Smooth muscle cell (in vitro differentiated cells): ENCODE measurements around the gene CCR7. TPM values are rescaled to one million over a fixed set of nuclear protein-coding genes. Genes with fewer than 3 reads are reported as not detected.
A peak's percentile ranks its signal among the peaks of the same experiment; 100 is the strongest.

Experiments used
- DNase-seq: peaks from one replicate; lab custom pipeline; 2025; ENCODE audit not compliant: unreplicated experiment; lab: John Stamatoyannopoulos, UW
- H2AFZ ChIP-seq: fragments of 200-600 bp; sonication (generic); 2 replicates; pipeline ENCODE4 v1.6.0; 2016; ENCODE audit warnings: antibody characterized with exemption, low read depth, mild to moderate bottlenecking
- H3F3A ChIP-seq: fragments of 200-600 bp; sonication (generic); 2 replicates; pipeline ENCODE4 v1.6.0; 2017; ENCODE audit warnings: antibody characterized with exemption, low read depth
- H3K27ac ChIP-seq: fragments of 200-600 bp; sonication (generic); 2 replicates; pipeline ENCODE4 v1.5.1; 2016; ENCODE audit warnings: low read depth, mild to moderate bottlenecking
- H3K27me3 ChIP-seq: fragments of 200-600 bp; sonication (generic); 2 replicates; pipeline ENCODE4 v1.6.1; 2016; ENCODE audit warnings: low read depth, mild to moderate bottlenecking
- H3K36me3 ChIP-seq: fragments of 200-600 bp; sonication (generic); 2 replicates; pipeline ENCODE4 v1.5.1; 2016; ENCODE audit warnings: low read depth
- H3K4me1 ChIP-seq: fragments of 200-600 bp; sonication (generic); 2 replicates; pipeline ENCODE4 v1.5.1; 2016; ENCODE audit warnings: low read depth
- H3K4me2 ChIP-seq: fragments of 200-600 bp; sonication (generic); 2 replicates; pipeline ENCODE4 v1.6.0; 2016; ENCODE audit warnings: mild to moderate bottlenecking
- H3K4me3 ChIP-seq: fragments of 200-600 bp; sonication (generic); 2 replicates; pipeline ENCODE4 v1.5.1; 2016; ENCODE audit warnings: mild to moderate bottlenecking
- H3K79me2 ChIP-seq: fragments of 200-600 bp; sonication (generic); 2 replicates; pipeline ENCODE4 v1.6.0; 2016; ENCODE audit warnings: low read depth, mild to moderate bottlenecking
- H3K9ac ChIP-seq: fragments of 200-600 bp; sonication (generic); 2 replicates; pipeline ENCODE4 v1.6.0; 2016; ENCODE audit warnings: low read depth
- H3K9me3 ChIP-seq: fragments of 200-600 bp; sonication (generic); replicated peaks from 2 replicates; pipeline ENCODE4 v1.5.1; 2016; ENCODE audit warnings: low read depth
- H4K20me1 ChIP-seq: fragments of 200-600 bp; sonication (generic); 2 replicates; pipeline ENCODE4 v1.6.0; 2016; ENCODE audit warnings: low read depth
- WGBS: methylation state at CpG from one replicate; pipeline ENCODE4 v1.1.7; 2016; ENCODE audit warnings: low lambda C conversion rate; 5-methylcytosine and 5-hydroxymethylcytosine counted together
- polyA plus RNA-seq: library from polyadenylated mRNA; unstranded; fragments of >200 nt; fragmentation: Nextera tagmentation; extraction: Ambion mirVana; gene quantifications from 2 replicates; pipeline ENCODE4 v1.2.1, GENCODE V29; 2016
- total RNA-seq: library from RNA; depleted of rRNA; stranded (reverse); fragments of >200 nt; gene quantifications from 2 replicates; pipeline ENCODE4 v1.2.3, GENCODE V29; 2014
- TF ChIP-seq, protein P1 (sequence below): fragments of 200-600 bp; sonication (generic); IDR thresholded peaks from 2 replicates; pipeline ENCODE4 v1.5.1; 2017; ENCODE audit warnings: borderline replicate concordance, mild to moderate bottlenecking, antibody characterized with exemption; ENCODE audit not compliant: insufficient read depth, poor library complexity, severe bottlenecking

CCR7 gene
- total and polyA plus RNA-seq, 2 experiments from 2014 or later: not detected

DNA sequence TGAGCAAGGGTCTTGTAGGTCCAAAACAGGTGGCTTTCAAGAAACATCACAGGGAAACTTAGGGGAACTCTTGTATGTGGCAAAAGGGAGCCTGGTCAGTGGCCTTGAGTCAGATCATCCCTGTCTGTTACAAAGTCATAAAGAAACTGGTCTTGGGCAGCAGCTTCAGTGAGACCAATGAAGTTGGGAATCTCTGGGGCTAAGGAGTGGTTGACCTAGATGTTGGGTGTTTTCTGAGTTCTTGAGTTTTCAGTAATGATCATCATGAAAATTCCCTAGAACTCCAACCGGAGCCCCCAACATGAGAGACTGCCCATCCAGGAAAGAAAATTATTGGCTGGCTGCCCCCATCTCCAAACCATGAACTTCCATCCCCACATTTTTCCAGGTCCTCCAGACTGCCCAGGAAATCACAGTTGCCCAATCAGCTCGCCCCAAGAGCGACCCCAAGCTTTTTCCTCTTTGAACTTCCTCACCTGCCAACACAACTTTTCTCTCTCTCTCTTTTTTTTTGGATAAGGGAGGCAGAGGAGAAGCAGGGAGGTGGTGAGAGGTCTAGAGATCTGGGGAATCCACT lies 3.9 kb downstream of the CCR7 start:
- Histone ChIP-seq H3K27ac (no peak overlapping the region), H3K79me2 (no peaks in the 10 kb centered on the region), H3K27me3 (no peaks in the 10 kb centered on the region), H3K9me3 (no peaks in the 10 kb centered on the region), H3K9ac (no peak overlapping the region), H3K36me3 (no peaks in the 10 kb centered on the region), H3F3A (no peaks in the 10 kb centered on the region), H3K4me1 (no peaks in the 10 kb centered on the region), H3K4me3 (no peak overlapping the region), H4K20me1 (no peaks in the 10 kb centered on the region), H2AFZ (no peak overlapping the region), H3K4me2 (no peak overlapping the region)
- no peak for DNase-seq
- 96% methylated on average over 3 of the region's 3 CpGs for WGBS
- TF ChIP-seq, protein P1, sequence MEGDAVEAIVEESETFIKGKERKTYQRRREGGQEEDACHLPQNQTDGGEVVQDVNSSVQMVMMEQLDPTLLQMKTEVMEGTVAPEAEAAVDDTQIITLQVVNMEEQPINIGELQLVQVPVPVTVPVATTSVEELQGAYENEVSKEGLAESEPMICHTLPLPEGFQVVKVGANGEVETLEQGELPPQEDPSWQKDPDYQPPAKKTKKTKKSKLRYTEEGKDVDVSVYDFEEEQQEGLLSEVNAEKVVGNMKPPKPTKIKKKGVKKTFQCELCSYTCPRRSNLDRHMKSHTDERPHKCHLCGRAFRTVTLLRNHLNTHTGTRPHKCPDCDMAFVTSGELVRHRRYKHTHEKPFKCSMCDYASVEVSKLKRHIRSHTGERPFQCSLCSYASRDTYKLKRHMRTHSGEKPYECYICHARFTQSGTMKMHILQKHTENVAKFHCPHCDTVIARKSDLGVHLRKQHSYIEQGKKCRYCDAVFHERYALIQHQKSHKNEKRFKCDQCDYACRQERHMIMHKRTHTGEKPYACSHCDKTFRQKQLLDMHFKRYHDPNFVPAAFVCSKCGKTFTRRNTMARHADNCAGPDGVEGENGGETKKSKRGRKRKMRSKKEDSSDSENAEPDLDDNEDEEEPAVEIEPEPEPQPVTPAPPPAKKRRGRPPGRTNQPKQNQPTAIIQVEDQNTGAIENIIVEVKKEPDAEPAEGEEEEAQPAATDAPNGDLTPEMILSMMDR: no peak

DNA sequence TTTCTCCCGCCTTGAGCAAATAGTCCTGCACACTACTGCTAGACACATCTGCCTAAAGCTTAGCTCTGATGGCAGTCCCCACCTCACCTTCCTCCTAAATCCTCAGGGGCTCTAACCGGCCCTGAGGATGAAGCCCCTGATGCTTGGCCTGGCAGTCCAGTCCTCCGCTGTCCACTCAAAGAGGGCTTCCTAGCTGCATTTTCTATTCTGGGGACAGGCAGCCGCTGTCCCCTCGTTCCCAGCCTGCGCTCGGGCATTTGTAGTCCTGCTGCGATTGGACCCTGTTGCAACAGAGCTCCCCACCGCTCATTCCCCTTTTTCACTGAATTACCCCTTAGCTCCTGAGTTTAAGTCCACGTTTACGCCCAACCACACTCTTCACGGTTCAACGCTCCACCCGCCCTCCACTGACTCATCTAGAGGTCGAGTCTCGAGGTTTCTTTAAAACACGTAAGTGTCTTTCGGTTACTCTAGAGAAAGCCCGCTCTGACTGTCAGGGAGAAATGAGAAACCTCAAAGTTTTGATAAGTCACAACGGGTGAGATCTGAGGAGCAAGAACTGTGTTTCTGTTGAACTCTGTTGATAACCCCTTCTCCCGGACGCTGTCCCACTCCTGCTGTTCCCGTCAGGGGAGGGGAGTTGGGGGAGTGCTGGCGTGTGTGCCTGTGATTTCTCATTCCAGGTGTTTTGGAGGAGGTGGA lies 4.5 kb downstream of the CCR7 start:
- TF ChIP-seq, protein P1: no peak
- DNase-seq: no peak
- H3K4me1 ChIP-seq: no peaks in the 10 kb centered on the region
- 69% methylated on average over 24 of the region's 24 CpGs for WGBS
- H3K36me3 ChIP-seq: no peaks in the 10 kb centered on the region
- peak overlapping the region; percentile 76 for H3K4me2 ChIP-seq
- no peaks in the 10 kb centered on the region for H3K79me2 ChIP-seq
- H3K4me3 ChIP-seq: no peak overlapping the region
- H3K27me3 ChIP-seq: no peaks in the 10 kb centered on the region
- peak overlapping the region; percentile 63 for H2AFZ ChIP-seq
- H3K9ac ChIP-seq: peak overlapping the region; percentile 10
- no peaks in the 10 kb centered on the region for H3K9me3 ChIP-seq
- no peaks in the 10 kb centered on the region for H4K20me1 ChIP-seq
- peak overlapping the region; percentile 35 for H3K27ac ChIP-seq
- no peaks in the 10 kb centered on the region for H3F3A ChIP-seq

DNA sequence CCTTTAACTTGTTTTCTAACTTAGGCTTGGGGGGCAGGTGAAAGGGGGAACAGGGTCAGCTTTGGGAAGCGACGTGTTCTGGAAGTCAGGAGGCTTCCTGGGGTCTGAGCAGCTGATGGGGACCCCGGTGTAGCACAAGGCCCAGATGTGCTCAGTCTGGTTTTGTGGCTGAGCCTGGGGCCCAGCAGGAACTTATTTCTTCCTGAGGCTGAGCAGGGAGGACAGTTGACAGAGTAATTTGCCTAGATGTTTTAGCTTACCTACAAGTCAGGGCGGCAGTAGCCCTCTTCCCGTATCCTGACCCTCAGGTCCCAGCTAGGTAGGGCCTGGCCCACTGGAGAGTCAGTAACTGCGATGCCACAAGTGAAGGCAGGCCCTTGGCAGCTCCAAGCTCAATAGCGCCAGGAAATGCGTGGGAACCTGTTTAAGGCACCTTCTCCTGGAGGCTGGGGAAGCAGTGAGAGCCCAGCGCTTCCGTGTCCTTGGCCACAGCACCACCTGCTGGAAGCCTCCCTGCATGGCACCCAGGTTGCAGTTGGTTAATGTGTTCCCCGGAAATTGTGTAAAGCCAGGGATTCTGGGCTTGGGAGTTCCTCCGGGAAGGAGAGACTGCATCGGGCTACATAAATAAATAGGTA lies 5.2 kb downstream of the CCR7 start:
- H3F3A ChIP-seq: no peaks in the 10 kb centered on the region
- H3K27ac ChIP-seq: no peak overlapping the region
- H3K9me3 ChIP-seq: no peaks in the 10 kb centered on the region
- 34% methylated on average over 13 of the region's 13 CpGs for WGBS
- DNase-seq: peak; percentile 74
- TF ChIP-seq, protein P1: peak; percentile 99
- H3K36me3 ChIP-seq: no peaks in the 10 kb centered on the region
- H3K79me2 ChIP-seq: no peaks in the 10 kb centered on the region
- no peak overlapping the region for H3K4me3 ChIP-seq
- H3K4me2 ChIP-seq: peak overlapping the region; percentile 76
- H3K9ac ChIP-seq: no peak overlapping the region
- no peaks in the 10 kb centered on the region for H4K20me1 ChIP-seq
- peak overlapping the region; percentile 63 for H2AFZ ChIP-seq
- no peaks in the 10 kb centered on the region for H3K27me3 ChIP-seq
- no peaks in the 10 kb centered on the region for H3K4me1 ChIP-seq
